Esophagus squamous epithelium (tissue), 4 donors: ENCODE data around the gene B3GALNT2.

ENCODE experiments used
- CTCF ChIP-seq, 6 experiments: fragments of 450-650 bp in 4 of 6; fragments of 200-600 bp in 2 of 6; sonication (generic) in 2 of 6; IDR thresholded peaks; one replicate each; pipeline ENCODE4 v1.5.1; 2016 to 2019; ENCODE audit warnings: antibody characterized with exemption in 6 of 6, mild to moderate bottlenecking in 4 of 6, moderate library complexity in 4 of 6
- POLR2A ChIP-seq, 4 donors: fragments of 450-650 bp; IDR thresholded peaks; one replicate each; pipeline ENCODE4 v1.6.1; 2017; ENCODE audit warnings: antibody characterized with exemption in 4 of 4, mild to moderate bottlenecking in 4 of 4, moderate library complexity in 3 of 4

- TF ChIP-seq CTCF (IDR thresholded peaks at IDR 0.05) (peak; percentile 73 to 87 (median 80)), POLR2A (IDR thresholded peaks at IDR 0.05) (no peak)
These were observed 87.1 kb downstream of the B3GALNT2 start for GRCh38 chr1:235417086-235417697.
